Myocyte (in vitro differentiated cells): ENCODE measurements around the gene BCAP31. TPM values are rescaled to one million over a fixed set of nuclear protein-coding genes. Genes with fewer than 3 reads are reported as not detected.
"Not testable (repeated sequence)": the region's sequence is repeated elsewhere in the genome, so short reads cannot be mapped to it uniquely, and the experiment has no call there.

Source experiments
- DNase-seq: peaks from one replicate; pipeline ENCODE4 v3.0.0-alpha.2; 2012; ENCODE audit warnings: low read depth
- total RNA-seq: library from RNA; depleted of rRNA; stranded (reverse); fragments of >200 nt; gene quantifications from 2 replicates; pipeline ENCODE4 v1.2.3, GENCODE V29; 2014

The BCAP31 gene
- total RNA-seq, 1 donor from 2014 or later = 150 TPM

DNA sequence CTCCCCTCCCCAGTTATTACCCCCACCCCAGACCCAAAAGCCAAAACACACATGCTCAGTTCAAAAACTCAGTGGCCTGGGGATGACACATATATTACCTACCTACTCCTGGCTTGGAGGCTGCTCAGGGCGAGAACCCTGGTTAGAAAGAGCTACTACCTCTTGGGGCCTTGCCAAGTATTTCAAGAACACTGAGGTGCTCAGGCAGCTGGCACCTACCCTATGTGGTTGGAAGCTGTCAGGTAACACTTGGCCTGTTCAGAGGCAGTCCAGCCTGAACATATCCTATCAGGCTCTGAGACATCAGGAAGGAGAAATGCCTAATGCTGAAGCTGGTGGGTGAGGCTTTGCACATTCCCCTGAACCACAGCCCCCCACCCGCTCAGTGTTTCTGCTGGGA lies 4.9 kb downstream of the BCAP31 start:
- no peak for DNase-seq

DNA sequence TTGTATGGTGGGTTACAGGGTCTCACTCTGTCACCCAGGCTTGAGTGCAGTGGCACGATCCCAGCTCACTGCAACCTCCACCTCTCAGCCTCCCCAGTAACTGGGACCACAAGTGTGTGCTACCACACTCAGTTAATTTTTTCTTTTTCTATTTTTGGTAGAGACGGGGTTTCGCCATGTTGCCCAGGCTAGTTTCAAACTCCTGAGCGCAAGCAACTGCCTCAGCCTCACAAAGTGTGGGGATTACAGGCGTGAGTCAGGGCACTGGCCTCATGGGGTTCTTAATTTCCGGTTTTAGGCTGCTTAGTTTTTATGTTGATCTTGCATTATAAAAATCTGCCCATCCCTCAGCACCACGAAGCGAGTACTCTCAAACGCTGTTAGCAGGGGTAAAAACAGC lies 6.7 kb downstream of the BCAP31 start:
- DNase-seq = no peak

DNA sequence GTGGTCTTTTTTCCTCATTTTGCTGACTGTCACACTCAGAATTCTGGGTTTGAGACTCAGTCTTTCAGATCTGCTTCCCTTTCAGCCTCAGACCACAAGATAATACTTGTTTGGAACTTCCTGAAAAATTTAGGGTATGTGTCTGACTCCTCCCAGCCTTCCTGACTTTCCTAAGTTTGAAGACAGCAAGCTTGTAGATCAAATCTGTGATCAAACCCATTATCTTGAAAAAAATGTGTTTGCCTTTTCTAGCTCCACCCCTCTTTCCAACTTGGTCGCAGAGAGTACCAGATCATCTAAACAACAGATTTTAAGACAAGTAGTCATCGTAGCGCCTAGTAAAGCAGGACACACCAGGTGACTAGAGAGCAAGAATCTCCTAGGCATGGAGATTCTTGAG lies 9.9 kb downstream of the BCAP31 start:
- DNase-seq = no peak

DNA sequence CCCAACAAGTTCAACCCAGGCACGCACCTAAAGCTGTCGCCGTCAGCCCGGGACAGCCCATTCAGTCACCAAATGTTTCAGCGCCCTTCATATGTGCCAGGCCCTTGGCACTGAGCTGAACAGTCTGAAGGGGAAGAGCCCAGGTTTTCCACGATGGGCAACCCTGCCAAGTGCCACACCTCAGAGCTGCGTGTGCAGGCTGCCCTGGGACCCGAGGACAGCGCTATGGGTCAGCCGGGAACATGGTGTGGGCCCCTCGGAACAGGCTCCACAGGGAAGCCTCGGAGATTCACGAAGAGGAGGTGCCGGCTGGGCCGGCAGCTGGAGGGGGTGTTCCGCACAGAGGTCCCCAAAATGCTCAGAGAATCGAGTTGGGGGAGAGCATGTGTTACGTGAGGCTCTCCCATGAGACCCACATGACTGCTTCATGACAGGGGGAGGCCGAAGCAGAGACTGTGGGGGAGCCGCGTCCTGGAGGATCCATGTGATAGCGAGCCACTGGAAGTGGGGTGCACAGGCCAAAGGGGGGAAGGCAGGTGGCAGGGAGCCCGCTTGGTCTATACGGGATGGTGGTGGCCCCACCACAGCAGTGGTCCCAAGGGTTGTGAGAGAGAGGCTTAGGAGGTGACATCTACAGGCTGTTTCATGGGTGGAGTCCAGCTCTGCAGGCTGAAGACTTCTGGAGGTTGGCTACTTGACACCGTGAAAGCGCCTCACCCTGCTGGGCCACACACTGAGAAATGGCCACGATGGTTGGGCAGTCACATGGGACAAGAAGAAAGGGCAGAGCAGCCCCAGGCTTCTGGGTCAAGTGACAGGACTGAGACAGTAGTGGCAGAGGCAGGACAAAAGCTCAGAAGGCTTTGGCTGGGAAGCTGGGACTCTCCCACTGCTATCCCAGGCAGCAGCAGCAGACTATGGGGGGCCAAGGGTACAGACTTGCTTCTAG lies 14.2 kb downstream of the BCAP31 start:
- no peak for DNase-seq

DNA sequence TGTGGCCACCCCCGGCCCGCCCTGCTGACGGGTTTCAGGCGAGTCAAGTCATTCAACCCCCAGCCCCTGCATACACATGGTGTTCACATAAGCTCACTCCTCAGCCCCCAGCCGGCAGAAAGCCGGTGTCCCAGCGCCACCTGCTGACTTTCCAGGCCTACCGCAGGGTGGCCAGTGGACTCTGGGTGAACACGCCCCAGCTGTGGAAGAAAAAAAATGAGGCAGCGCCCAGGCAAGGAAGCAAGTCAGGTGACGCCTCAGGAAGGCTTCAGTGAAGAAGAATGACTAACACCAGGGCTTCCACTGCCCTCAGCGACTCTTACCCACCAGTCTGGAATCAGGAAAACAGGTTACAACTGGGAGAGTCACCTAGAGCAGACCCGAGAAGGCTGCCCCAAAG lies 15.8 kb downstream of the BCAP31 start:
- peak; percentile 78 for DNase-seq

DNA sequence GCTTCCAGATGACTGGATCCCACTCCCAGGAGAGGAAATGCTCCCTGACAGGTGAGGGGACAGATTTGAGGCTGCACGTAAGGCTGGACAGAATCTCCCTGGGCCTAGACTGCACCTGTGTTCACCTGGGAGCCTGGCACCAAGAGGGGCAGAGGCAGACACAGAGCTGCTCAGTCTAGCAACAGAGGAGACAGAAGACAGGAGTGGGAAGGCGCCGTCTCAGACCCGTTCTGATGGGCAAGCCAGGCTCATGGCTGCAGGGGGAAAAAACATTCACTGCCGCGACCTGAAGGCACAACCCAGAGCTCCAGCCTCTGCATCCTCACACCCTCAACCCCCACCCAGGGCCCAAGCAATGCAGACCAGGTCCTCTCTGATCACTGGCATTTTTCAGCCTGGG lies 16.8 kb downstream of the BCAP31 start:
- no peak for DNase-seq

DNA sequence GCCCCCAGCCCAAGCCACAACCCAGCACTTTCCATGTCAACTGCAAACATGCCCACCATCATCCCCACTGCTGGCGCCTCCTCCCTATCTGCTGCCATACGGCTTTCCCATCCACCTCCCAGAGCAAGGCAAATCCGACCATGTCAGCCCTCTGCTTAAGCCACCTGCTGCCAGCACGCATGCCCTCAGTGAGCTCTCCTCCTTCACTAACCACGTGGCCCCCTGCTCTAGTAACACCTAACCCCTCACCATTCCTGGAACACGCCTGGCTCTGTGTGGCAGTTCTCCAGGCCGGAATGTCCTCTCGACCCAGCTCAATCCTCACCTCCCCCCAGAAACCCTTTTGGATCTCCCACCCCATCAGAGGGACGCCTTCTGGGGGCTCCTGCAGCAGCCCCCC lies 17.4 kb downstream of the BCAP31 start:
- DNase-seq = peak; percentile 35

DNA sequence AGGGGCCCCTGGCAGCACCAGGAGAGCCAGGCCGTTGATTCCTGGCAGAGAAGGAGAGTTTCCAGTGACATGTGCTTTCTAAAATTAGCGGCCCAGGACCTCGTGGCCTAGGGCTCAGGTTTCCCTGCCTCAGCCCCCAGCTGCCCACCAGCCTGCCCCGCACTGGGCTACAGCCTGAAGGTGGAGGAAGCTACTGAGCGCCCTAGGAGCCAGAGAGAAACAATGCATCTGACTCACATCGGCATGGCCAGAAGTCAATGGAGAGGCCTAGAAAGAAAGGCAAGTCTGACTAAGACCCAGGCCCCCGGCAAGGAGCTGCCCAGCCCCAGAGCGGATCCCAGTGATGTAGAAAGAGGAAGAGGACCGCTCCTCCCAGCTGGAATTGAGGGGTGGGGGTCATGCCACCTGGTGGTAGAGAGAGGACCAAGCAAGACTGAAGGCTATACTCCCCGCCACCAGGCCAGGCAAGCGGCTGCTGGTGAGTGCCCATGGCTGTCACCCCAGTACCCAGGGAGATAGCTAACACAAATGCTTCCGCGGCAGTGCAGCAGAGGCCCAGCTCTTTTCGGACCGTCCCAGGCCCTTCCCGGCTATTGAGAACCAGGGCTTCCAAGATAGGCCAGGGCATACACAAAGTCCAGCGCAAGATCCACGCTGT lies 18.7 kb downstream of the BCAP31 start:
- DNase-seq = peak; percentile 77

DNA sequence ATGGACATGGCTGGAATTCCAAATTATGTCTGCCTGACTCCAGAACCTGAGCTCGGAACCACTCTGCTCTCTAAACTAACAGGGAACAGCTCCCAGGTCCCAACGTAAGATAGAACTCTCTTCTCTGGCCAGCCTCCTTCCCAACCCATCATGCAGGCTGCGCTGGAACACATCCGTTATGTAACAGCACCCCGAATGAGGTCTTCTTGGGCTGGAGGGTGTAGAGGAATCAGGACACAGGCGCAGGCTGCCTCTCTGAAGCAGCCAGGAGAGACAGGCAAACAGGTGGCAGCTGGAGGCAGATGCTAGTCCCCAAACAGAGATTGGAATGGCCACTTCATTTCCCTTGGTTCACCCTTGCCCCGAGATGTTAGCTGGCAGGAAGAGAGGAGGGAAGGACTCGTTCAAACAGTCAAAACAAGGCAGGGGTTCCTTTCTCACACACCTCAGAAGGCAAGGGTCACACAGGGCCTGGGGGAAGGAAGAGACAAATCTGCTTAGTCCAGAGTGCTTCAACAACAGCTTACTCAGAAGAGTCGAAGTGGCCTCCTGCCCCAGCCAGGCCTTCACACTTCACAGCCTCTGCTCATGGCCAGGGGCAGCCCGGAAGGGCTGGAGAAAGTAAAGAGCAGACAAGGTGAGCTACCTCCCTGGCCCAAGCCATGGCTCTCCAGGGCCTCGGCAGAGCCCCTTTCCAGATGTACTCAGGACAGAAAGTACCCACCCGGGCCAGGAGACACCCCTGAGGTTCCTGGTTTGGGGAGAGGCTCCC lies 19.4 kb downstream of the BCAP31 start:
- not testable (repeated sequence) for DNase-seq

DNA sequence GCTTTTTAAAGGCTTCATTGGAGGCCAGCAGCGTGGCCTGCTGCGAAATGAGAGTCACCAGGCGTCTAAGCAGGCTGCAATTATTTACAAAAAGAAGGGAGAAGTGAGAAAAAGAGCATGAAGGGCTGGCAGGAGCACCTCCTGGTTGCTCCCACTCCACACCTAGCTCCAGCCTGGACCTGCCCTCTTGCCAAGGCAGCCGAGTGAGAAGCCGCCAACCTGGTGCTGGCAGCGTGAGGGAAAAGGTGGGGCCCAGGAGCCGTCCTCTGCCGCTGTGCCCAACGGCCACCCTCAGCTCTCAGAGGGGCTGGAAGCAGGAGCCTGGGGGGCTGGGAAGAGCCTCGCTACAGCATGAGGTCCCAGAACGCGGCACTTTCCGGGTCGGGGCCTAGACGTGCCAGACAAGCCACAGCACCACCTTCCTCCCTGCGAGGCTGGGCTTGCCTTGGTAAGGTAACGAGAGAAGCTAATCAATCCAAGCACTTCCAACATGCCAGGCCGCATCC lies 20.1 kb downstream of the BCAP31 start:
- DNase-seq = no peak

DNA sequence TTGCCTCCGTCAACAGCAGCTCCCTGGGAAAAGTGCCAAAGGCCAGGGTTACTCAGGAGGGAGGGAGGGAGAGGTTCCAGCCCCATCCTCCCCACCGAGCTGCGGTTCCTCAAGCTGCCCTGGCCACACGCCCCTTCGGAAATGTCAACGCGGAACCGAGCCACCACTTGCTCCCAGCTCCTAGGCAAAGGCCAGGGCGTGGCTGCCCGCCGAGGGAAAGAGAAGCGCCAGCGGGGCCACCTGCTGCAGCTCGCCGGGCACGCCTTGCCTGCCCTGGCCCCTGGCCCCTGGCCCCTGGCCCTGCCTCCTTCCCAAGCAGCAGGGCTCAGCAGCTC lies 21.2 kb downstream of the BCAP31 start:
- DNase-seq = peak; percentile 36

DNA sequence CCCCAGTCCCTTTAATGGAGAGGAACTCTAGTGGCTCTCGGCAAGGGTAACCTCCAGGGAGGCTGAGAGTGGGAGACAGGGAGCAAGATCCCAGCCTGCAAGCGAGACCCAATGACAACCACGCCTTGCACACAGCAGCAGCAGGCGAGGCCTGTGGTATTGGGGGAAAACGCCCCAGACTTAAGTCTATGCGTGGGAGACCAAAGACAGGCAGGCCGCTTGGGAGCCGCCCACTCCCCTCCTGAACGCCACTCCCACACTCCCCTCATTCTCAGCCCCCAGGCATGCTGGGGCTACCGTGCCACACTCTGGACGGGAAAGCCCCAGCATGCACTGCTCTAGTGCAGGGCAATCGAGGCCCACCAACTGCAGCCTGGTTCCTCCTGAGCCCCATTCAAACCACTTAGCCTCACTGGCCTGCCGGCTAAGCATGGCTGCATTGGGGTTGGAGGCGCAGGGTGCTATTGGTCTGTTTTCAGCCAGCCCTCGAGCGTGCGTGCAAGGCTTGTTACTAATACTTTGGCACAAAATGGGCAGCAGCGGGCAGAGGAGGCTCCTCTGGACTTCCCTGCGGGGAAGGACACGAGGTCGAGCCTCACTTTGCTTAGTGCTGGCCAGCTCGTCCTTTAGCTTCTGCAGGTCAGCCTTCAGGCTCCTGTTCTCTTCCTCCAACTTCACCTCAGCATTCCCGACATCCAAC lies 21.7 kb downstream of the BCAP31 start:
- no peak for DNase-seq

DNA sequence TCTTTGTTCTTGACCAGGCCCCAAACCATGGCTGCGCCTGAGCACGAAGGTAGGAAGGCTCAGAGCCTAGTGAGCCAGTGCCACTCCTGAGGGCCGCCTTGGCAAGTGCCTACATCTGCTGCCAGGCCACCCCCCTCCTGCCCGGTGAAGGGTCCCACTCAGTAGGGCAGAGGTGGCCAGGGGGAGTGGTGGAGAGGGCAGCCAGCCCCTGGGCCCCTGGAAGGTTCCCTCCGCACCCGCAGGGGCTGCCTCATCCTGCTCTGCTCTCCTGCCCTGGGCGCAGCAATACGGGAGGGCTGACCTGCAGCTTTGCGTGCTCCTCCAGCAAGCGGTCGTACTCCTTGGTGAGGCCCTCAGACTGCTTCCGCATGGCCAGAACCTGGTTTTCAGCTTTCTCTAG lies 22.5 kb downstream of the BCAP31 start:
- no peak for DNase-seq

DNA sequence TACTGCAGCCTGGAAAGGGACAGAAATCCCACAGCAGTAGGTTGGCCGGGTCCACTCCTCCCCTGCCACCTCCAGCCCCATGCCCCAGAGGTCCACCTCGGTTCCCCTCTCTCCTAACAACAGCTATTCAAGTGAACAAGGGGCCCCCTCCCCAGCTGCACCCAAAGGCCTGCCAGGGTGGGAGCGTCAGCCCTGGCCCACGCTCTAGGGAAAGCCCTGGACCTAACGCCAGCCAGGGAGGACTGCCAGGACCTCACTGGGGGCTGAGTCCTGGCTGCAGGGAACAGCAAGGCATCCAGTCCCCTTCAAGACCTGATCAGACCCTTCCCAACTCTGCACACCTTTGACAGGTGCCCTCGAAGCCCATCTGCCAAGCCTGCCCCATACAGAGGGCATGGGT lies 23.2 kb downstream of the BCAP31 start:
- DNase-seq = no peak

DNA sequence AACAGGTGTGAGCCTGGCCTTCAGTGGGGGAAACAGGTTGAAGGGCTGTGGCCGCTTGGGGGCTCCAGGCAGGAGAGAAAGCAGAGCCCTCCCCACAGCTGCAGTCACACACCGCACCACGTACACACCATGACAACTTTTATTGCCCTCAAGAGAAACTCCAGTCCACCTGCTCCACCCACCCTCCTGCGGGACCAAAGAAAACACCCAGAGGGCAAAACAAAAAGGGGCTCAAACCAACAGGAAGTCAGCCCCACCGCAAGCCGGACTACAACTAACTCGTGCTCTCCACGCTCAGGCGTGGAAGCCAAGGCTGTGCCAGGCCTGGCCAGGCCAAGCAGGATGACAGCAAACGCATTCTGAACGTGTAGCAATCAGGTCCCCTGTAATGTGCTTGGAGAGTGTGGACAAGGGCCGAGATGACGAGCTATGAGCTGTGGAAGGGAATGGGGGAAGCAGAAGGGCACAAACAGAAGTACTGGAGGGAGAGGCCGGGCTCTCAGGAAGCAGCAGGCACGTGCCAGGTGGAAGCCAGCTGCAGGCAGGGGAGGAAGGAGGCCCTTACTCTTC lies 23.7 kb downstream of the BCAP31 start:
- no peak for DNase-seq

DNA sequence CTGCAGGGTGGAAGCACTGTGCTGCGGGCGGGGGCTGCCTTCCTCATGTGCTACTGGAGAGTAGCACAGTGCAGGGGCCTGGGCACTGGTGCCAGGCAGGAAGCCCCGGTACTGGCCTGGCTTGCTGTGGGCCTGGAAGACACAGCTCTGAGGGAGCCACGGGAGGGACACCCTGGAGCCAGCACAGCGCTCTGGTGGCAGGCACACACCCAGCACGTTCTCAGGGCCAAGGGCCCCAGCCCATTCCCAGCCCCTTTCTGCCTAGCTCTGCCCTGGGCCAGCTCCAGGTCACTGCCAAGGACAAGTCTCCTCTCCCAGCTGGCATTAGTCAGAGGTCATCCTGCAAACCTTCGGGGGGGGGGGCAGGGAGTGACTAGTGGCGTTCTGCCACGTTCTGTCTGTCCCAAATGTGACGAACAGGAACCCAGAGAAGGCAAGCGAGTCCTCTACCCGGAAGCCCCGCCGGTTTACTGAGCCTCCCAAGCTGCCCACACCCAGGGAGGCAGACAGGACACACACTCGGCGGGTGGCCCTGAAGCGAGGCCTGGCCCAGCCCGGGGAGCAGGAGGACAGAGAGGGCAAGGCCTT lies 24.3 kb downstream of the BCAP31 start:
- not testable (repeated sequence) for DNase-seq

DNA sequence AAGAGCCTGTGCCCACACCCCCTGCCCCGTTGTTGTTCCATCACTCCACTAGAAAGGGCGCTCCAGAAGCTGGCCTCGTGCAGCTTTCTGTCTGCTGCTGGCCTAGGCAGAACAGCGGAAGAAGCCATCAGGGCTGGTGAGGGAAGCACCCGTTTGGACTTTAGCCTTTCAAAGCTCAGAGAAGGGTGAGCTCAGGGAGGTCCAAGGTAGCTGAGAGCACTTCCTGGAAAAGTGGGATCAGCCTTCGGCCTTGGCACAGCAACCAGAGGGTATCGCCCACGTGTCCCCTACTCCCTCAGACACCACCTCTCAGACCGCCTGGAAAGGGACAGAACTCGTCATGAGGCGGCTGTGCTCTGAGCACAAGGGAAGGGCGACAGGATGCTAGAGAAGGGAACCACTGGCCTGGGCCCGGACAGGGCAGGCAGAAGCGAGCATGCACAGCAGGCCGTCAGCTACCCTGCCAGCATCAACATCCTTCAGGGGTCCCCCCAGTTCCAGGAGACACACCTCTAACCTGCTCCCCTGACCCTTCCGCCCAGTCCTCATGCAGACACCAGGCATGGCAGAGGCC lies 24.9 kb downstream of the BCAP31 start:
- not testable (repeated sequence) for DNase-seq

DNA sequence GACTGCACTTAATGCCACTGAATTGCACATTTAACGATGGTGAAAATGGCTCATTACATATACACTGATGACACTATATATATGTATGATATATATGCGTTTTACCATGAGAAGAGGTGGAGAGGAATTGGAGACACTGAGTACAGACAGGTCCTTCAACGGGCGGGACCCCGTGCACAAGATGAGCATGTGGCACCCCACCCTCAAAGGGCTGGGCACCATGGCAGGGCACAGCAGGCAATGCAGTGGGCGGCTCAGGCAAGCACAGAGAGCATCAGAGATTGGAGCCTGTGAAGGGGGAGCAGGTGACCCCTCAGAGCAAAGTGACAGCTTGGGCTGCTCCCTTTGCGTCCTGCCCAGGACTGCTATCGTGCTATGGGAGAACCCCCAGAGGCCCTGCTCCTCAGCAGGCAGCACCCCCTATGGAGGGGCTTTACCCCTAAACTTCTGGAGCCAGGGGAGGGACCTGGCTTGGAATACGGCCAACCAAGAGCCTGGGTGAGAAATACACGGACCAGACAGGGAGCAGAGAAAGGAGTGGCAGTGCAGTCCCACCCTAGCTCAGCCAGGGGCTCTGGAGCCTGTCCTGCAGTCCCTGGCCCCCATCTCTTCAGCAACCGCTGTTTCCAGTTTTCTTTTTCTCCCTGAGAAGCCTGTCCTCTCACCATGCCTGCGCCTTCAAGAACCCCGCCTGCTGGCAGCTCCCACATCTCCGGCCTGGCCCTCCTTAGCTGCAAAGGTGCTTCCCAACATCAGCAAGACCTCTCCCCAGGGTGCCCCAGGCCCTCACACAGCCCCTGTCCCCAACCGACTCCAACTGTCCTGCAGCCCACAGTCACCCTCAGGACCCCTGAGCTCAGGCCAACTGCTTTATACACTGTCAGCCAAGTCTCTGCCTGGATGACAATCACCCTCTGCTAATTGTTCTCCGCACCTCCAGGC lies 26.0 kb downstream of the BCAP31 start:
- no peak for DNase-seq
